ENCODE data around the gene DMPK. TPM values are rescaled to one million over a fixed set of nuclear protein-coding genes. Genes with fewer than 3 reads are reported as not detected.

Gene DMPK, protein sequence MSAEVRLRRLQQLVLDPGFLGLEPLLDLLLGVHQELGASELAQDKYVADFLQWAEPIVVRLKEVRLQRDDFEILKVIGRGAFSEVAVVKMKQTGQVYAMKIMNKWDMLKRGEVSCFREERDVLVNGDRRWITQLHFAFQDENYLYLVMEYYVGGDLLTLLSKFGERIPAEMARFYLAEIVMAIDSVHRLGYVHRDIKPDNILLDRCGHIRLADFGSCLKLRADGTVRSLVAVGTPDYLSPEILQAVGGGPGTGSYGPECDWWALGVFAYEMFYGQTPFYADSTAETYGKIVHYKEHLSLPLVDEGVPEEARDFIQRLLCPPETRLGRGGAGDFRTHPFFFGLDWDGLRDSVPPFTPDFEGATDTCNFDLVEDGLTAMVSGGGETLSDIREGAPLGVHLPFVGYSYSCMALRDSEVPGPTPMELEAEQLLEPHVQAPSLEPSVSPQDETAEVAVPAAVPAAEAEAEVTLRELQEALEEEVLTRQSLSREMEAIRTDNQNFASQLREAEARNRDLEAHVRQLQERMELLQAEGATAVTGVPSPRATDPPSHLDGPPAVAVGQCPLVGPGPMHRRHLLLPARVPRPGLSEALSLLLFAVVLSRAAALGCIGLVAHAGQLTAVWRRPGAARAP
- total RNA-seq (2014; rRNA removed) (18.3 and 18.9 TPM in 2 replicates), Bru-seq, nascent RNA (percentile 65 among the genes with signal in this experiment), BruChase-seq, experiment 1, labeled RNA remaining after a 6-hour chase (percentile 88 among the genes with signal in this experiment), BruChase-seq, experiment 2, labeled RNA remaining after a 2-hour chase (percentile 81 among the genes with signal in this experiment)
- long read RNA-seq, partial matches to known transcripts, result 22 of 88 reads
- long read RNA-seq, other reads (novel, unspliced or antisense), result 56 of 88 reads

GRCh38 chr19:45782162-45782691, at the start of gene DMPK:
DMPK (minus strand) TSS chr19:45782490; CDS start chr19:45782352, 138 bp downstream.
- Histone ChIP-seq H3K4me1 (ENCODE audit: insufficient read depth, low read length) (peaks cover 49% of the 10 kb centered on the region), H3K27ac (ENCODE audit: low read length) (peak within 1 kb of the TSS; percentile 66), H2AFZ (ENCODE audit: low read length) (no peak within 1 kb of the TSS), H3K4me2 (ENCODE audit: low read length) (peak within 1 kb of the TSS; percentile 72), H3K9me2 (replicated peaks; ENCODE audit: low read length) (no peaks in the 10 kb centered on the region), H3K79me2 (ENCODE audit: low read length) (no peaks in the 10 kb centered on the region), H3K9ac (ENCODE audit: low read length) (peak within 1 kb of the TSS; percentile 25; the same call in 1 of the 2 replicates), H3F3A (ENCODE audit: low read length, unreplicated experiment) (no peaks in the 10 kb centered on the region), H4K20me1 (ENCODE audit: low read length) (no peaks in the 10 kb centered on the region), H3K27me3 (ENCODE audit: low read length) (no peaks in the 10 kb centered on the region), H3K36me3 (ENCODE audit: low read depth, low read length) (no peaks in the 10 kb centered on the region), H3K9me3 (ENCODE audit: low read length) (no peaks in the 10 kb centered on the region), H3K4me3 (ENCODE audit: low read length) (peak within 1 kb of the TSS; percentile 40; the same call in 1 of the 2 replicates)
- CTCF ChIA-PET, result interaction anchor here (0.6 to 1.4 kb wide), 6 partner anchors 13 to 90 kb away, joined by 3 to 18 read pairs (median 6); partner anchors contain the start of gene SIX5
- TF ChIP-seq, protein P1, sequence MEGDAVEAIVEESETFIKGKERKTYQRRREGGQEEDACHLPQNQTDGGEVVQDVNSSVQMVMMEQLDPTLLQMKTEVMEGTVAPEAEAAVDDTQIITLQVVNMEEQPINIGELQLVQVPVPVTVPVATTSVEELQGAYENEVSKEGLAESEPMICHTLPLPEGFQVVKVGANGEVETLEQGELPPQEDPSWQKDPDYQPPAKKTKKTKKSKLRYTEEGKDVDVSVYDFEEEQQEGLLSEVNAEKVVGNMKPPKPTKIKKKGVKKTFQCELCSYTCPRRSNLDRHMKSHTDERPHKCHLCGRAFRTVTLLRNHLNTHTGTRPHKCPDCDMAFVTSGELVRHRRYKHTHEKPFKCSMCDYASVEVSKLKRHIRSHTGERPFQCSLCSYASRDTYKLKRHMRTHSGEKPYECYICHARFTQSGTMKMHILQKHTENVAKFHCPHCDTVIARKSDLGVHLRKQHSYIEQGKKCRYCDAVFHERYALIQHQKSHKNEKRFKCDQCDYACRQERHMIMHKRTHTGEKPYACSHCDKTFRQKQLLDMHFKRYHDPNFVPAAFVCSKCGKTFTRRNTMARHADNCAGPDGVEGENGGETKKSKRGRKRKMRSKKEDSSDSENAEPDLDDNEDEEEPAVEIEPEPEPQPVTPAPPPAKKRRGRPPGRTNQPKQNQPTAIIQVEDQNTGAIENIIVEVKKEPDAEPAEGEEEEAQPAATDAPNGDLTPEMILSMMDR (conservative IDR thresholded peaks at IDR 0.05; ENCODE audit: low read depth, low read length), result no peak
- no peak for TF ChIP-seq EZH2phosphoT487 (IDR thresholded peaks at IDR 0.05; ENCODE audit: borderline replicate concordance, low read length)
- TF ChIP-seq EZH2 (IDR thresholded peaks at IDR 0.05; ENCODE audit: low read length, unreplicated experiment), result no peak
- no peak; the same call in 1 of the 2 replicates for ATAC-seq
- DNase-seq, result no peak
- POLR2A ChIA-PET (ENCODE audit: unreplicated experiment), result interaction anchor here (0.6 to 0.8 kb wide), 2 partner anchors 10 to 13 kb away, joined by 6 to 39 read pairs; partner anchors contain the start of gene SIX5
- intact Hi-C loops (cut with micrococcal nuclease), result no loop called here
- no TSS peak for BruUV-seq (replicated peaks)

GRCh38 chr19:45828945-45829344, 46.7 kb upstream of the DMPK start:
- ATAC-seq, result no peak

More at GRCh38 chr19:45828945-45829344, 46.7 kb upstream of the DMPK start:
- peaks cover 4% of the 10 kb centered on the region for H3K36me3 ChIP-seq (ENCODE audit: low read depth, low read length)
- no peak overlapping the region for H3K9ac ChIP-seq (ENCODE audit: low read length)
- no peaks in the 10 kb centered on the region for H3K27me3 ChIP-seq (ENCODE audit: low read length)
- H3K4me2 ChIP-seq (ENCODE audit: low read length), result no peak overlapping the region
- H4K20me1 ChIP-seq (ENCODE audit: low read length), result no peaks in the 10 kb centered on the region
- no peaks in the 10 kb centered on the region for H3K9me2 ChIP-seq (replicated peaks; ENCODE audit: low read length)
- no peaks in the 10 kb centered on the region for H3F3A ChIP-seq (ENCODE audit: low read length, unreplicated experiment)
- no peak overlapping the region for H3K4me3 ChIP-seq (ENCODE audit: low read length)
- intact Hi-C loops (cut with micrococcal nuclease), result no loop called here
- CTCF ChIA-PET, result no interaction called here
- no peak for DNase-seq
- H3K27ac ChIP-seq (ENCODE audit: low read length), result no peak overlapping the region
- no peaks in the 10 kb centered on the region for H3K4me1 ChIP-seq (ENCODE audit: insufficient read depth, low read length)
- BruUV-seq (replicated peaks), result no TSS peak
- no peaks in the 10 kb centered on the region for H3K9me3 ChIP-seq (ENCODE audit: low read length)
- no peak overlapping the region for H2AFZ ChIP-seq (ENCODE audit: low read length)
- TF ChIP-seq, protein P1 (conservative IDR thresholded peaks at IDR 0.05; ENCODE audit: low read depth, low read length), result no peak
- no peak for TF ChIP-seq EZH2phosphoT487 (IDR thresholded peaks at IDR 0.05; ENCODE audit: borderline replicate concordance, low read length)
- no peak for TF ChIP-seq EZH2 (IDR thresholded peaks at IDR 0.05; ENCODE audit: low read length, unreplicated experiment)
- POLR2A ChIA-PET (ENCODE audit: unreplicated experiment), result no interaction called here
- no peaks in the 10 kb centered on the region for H3K79me2 ChIP-seq (ENCODE audit: low read length)

Data from PC-3 (cell line).